Endothelial cell (in vitro differentiated cells): Measurements from ENCODE around the gene ANXA11. TPM values are rescaled to one million over a fixed set of nuclear protein-coding genes. Genes with fewer than 3 reads are reported as not detected.

Source experiments
- DNase-seq: peaks from one replicate; pipeline ENCODE4 v3.0.0; 2021; ENCODE audit warnings: low spot score
- H3K27ac Mint-ChIP-seq: one replicate; pipeline ENCODE4 v1.8.0; 2021; ENCODE audit warnings: mixed read lengths, inconsistent platforms; ENCODE audit not compliant: unreplicated experiment
- H3K27me3 Mint-ChIP-seq: one replicate; pipeline ENCODE4 v1.8.0; 2021; ENCODE audit warnings: mild to moderate bottlenecking, moderate library complexity, mixed read lengths, inconsistent platforms; ENCODE audit not compliant: unreplicated experiment
- H3K36me3 Mint-ChIP-seq: one replicate; pipeline ENCODE4 v1.8.0; 2021; ENCODE audit warnings: mild to moderate bottlenecking, low read depth, mixed read lengths, inconsistent platforms; ENCODE audit not compliant: unreplicated experiment
- H3K4me1 Mint-ChIP-seq: one replicate; pipeline ENCODE4 v1.8.0; 2021; ENCODE audit warnings: mild to moderate bottlenecking, mixed read lengths, inconsistent platforms; ENCODE audit not compliant: unreplicated experiment
- H3K4me3 Mint-ChIP-seq: one replicate; pipeline ENCODE4 v1.8.0; 2021; ENCODE audit warnings: mild to moderate bottlenecking, mixed read lengths, inconsistent platforms; ENCODE audit not compliant: unreplicated experiment
- H3K9me3 Mint-ChIP-seq: one replicate; pipeline ENCODE4 v1.8.0; 2021; ENCODE audit warnings: mixed read lengths, inconsistent platforms; ENCODE audit not compliant: unreplicated experiment
- CTCF ChIP-seq: fragments of 200-600 bp; sonication (generic); IDR thresholded peaks from one replicate; pipeline ENCODE4 v1.5.0; 2021; ENCODE audit warnings: antibody characterized with exemption; ENCODE audit not compliant: unreplicated experiment
- total RNA-seq: library from RNA; stranded (reverse); fragmentation: NEBNext Ultra II Directional; extraction: Animal tissue kit (Norgen Biotek cat#: 25700); gene quantifications from one replicate; pipeline ENCODE4 v1.2.1, GENCODE V29; 2021; ENCODE audit not compliant: unreplicated experiment

ANXA11 gene
- total RNA-seq, 1 donor from 2014 or later = 133 TPM

GRCh38 chr10:80171248-80171660 is 34.1 kb downstream of the ANXA11 start:
- no peak for TF ChIP-seq CTCF
- DNase-seq = no peak
- H3K4me1 Mint-ChIP-seq = peaks cover 7% of the 10 kb centered on the region

GRCh38 chr10:80170641-80171040 is 34.7 kb downstream of the ANXA11 start:
- Mint-ChIP-seq H3K27me3 (peaks cover 8% of the 10 kb centered on the region), H3K27ac (no peak overlapping the region), H3K4me1 (peaks cover 7% of the 10 kb centered on the region), H3K9me3 (no peaks in the 10 kb centered on the region), H3K36me3 (peaks cover 17% of the 10 kb centered on the region), H3K4me3 (no peak overlapping the region)
- TF ChIP-seq CTCF = no peak
- DNase-seq = no peak

More at GRCh38 chr10:80171248-80171660, 34.1 kb downstream of the ANXA11 start:
- no peaks in the 10 kb centered on the region for H3K9me3 Mint-ChIP-seq
- no peak overlapping the region for H3K4me3 Mint-ChIP-seq
- H3K27me3 Mint-ChIP-seq = peaks cover 8% of the 10 kb centered on the region
- no peak overlapping the region for H3K27ac Mint-ChIP-seq
- peaks cover 11% of the 10 kb centered on the region for H3K36me3 Mint-ChIP-seq

GRCh38 chr10:80170026-80170425 is 35.3 kb downstream of the ANXA11 start:
- DNase-seq = no peak
- Mint-ChIP-seq H3K9me3 (no peaks in the 10 kb centered on the region), H3K27me3 (peaks cover 8% of the 10 kb centered on the region), H3K36me3 (peaks cover 20% of the 10 kb centered on the region), H3K4me3 (no peak overlapping the region), H3K27ac (no peak overlapping the region), H3K4me1 (peaks cover 7% of the 10 kb centered on the region)
- TF ChIP-seq CTCF = no peak

- TF ChIP-seq CTCF = peak; percentile 49
Measured at GRCh38 chr10:80168679-80169380, 36.5 kb downstream of the ANXA11 start.

GRCh38 chr10:80168162-80168511 is 37.2 kb downstream of the ANXA11 start:
- Mint-ChIP-seq H3K4me1 (peaks cover 7% of the 10 kb centered on the region), H3K4me3 (no peak overlapping the region), H3K27ac (no peak overlapping the region), H3K9me3 (no peaks in the 10 kb centered on the region), H3K36me3 (peaks cover 28% of the 10 kb centered on the region), H3K27me3 (peaks cover 11% of the 10 kb centered on the region)
- no peak for TF ChIP-seq CTCF
- DNase-seq = no peak

More at GRCh38 chr10:80168679-80169380, 36.5 kb downstream of the ANXA11 start:
- Mint-ChIP-seq H3K36me3 (peaks cover 21% of the 10 kb centered on the region), H3K4me1 (peaks cover 7% of the 10 kb centered on the region), H3K27ac (no peak overlapping the region), H3K4me3 (no peak overlapping the region), H3K27me3 (peaks cover 9% of the 10 kb centered on the region), H3K9me3 (no peaks in the 10 kb centered on the region)
- DNase-seq = peak; percentile 40
